KBM-7 (cell line): ENCODE data around the gene RTL5.

ENCODE experiments used
- DNase-seq: peaks from one replicate; pipeline ENCODE4 v3.0.0-alpha.2; 2015
- in situ Hi-C: fragments of 300-500 bp; cut with MboI; formaldehyde crosslinking; loops from 2 replicates; pipeline ENCODE4 v1.14.3; 2020; ENCODE audit warnings: low sequenced_read_pairs, low pct_unique_long_range_greater_than_20kb, mixed read lengths

Gene RTL5

GRCh38 chrX:72083291-72083690, 48.4 kb downstream of the RTL5 start:
- no peak for DNase-seq
- in situ Hi-C loops: no loop called here

- in situ Hi-C loops: no loop called here
- no peak for DNase-seq
Observed at GRCh38 chrX:72081605-72082320, 50.0 kb downstream of the RTL5 start.

- no peak for DNase-seq
- in situ Hi-C loops: no loop called here
Observed at GRCh38 chrX:72080800-72081199, 50.9 kb downstream of the RTL5 start.

- in situ Hi-C loops: no loop called here
- DNase-seq: no peak
Observed at GRCh38 chrX:72080150-72080549, 51.6 kb downstream of the RTL5 start.

GRCh38 chrX:72079607-72080006, 52.1 kb downstream of the RTL5 start:
- DNase-seq: peak; percentile 26
- in situ Hi-C loops: no loop called here

GRCh38 chrX:72078411-72078810, 53.3 kb downstream of the RTL5 start:
- peak; percentile 21 for DNase-seq
- in situ Hi-C loops: no loop called here
